Activated T-cell treated with anti-CD3 and anti-CD28 coated beads, Interleukin-2, amount 50 U/mL, for 48 hours (primary cell): ENCODE data around the gene DET1.
"Not testable (repeated sequence)": the region's sequence is repeated elsewhere in the genome, so short reads cannot be mapped to it uniquely, and the experiment has no call there.

Experiments used
- DNase-seq, 2 experiments: peaks; one replicate each; pipeline ENCODE4 v3.0.0-alpha.2; 2020

The DET1 gene

GRCh38 chr15:88539441-88539840 lies 7.0 kb downstream of the DET1 start:
- DNase-seq: no peak

- no peak for DNase-seq
These were observed 7.5 kb downstream of the DET1 start for GRCh38 chr15:88538972-88539371.

- DNase-seq: no peak
These were observed 8.7 kb downstream of the DET1 start for GRCh38 chr15:88537591-88538317.

DNA sequence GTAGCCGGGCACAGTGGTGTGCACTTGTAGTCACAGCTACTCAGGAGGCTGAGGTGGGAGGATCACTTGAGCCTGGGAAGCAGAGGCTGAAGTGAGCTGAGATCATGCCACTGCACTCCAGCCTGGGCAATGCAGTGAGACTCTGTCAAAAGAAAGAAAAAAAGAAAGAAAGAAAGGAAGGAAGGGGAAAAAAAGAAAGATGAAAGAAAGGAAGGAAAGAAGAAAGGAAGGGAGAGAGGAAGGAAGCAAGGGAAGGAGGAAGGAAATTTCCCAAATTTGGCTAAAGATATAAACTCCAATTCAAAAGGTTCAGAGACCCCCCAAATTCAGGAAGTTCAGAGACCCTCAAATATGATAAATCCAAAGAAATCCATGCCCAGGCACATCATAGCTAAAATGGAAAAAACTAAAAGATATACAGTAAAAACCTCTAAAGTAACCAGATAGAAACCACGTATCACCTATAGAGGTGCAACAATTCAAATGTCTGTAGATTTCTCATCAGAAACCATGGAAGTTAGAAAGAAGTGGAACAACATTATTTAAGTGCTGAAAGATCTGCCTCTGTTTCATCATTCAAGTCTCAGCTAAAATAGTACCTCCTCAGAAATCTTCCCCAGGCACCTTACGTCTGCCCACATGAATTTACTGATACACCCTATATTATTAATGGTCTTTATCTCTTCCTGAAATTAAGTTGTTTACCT lies 10.7 kb downstream of the DET1 start:
- no peak for DNase-seq

DNA sequence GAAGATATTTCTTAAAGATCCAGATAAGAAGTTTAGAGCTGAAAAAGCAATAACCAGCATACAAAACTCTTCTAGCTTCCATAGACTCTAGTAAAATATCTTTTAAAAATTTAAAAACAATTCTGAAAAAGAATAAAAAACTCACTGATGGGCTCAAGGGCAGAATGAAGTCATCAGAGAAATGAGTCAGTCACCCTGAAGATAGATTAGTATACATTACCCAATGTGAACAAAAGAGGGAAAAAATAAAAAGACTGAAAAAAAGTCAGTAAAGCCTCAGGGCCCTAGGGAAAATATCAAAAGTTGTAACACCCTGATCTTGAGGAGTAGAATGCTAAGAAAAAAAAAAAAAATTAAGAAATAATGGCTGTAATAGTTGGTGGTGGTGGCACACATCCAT lies 11.4 kb downstream of the DET1 start:
- no peak for DNase-seq

DNA sequence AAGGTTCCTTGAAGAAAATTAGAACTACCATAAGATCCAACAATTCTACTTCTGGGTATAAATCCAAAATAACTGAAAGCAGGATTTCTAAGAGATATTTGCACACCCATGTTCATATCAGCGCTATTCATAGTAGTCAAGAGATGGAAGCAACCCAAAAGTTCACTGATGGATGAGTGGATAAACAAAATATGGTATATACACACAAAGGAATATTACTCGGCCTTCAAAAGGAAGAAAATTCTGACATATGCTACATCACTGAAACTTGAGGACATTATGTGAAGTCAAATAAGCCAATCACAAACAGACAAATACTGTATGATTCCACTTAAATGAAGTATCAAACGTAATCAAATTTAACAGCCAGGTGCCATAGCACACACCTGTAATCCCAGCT lies 13.1 kb downstream of the DET1 start:
- no peak for DNase-seq

GRCh38 chr15:88529021-88529630 lies 17.4 kb downstream of the DET1 start:
- no peak for DNase-seq

DNA sequence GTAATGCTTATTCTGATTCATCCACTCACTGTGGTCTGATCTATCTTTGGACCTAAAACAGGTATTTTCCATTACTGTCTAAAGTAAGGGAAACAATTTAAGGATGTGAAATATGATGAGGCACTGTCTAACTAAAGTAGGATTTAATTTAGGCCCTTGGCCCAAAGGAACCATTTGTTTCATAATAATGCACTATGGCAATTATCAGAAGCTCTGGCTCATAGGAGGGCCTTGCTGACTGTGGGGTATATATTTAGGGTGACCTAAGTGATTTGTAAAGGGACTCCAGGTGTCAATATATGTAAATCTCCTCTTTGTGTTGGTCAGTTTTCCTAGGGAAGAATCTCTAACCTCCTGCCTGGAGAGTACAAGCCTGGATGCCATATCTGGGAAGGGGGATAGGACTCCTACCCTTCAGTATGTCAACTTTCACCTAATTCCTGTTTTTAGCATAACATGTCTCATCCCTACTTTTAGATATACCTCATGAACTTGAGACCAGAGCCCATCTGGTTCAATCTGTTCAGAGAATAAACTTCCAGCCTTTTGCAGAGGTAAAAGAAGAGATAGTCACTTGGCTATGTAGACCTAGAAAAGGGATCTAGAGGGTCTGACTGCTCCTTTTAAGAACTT lies 20.1 kb downstream of the DET1 start:
- no peak for DNase-seq

DNA sequence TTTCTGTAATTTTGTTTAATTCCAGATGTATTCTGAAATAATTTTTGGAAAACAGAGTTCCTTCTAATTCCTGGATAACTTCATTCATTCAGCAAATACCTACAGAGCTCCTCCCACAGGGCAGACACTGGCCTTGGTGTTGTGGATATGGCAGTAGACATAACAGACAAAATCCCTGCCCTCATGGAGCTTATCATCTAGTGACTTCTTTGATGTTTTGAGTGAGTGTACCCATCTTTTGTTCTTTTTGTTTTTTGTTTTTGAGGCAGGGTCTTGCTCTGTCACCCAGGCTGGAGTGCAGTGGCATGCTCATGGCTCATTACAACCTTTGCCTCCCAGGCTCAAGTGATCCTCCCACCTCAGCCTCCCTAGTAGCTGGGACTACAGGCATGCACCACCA lies 21.1 kb downstream of the DET1 start:
- no peak for DNase-seq

DNA sequence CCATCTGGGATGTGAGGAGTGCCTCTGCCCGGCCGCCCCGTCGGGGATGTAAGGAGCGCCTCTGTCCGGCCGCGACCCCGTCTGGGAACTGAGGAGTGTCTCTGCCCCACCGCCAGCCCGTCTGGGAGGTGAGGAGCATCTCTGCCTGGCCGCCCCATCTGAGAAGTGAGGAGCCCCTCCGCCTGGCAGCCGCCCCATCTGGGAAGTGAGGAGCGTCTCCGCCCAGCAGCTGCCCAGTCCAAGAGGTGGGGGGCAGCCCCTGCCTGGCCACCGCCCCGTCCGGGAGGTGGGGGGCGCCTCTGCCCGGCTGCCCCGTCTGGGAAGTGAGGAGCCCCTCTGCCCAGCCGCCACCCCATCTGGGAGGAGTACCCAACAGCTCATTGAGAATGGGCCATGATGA lies 22.4 kb downstream of the DET1 start:
- DNase-seq: not testable (repeated sequence)

DNA sequence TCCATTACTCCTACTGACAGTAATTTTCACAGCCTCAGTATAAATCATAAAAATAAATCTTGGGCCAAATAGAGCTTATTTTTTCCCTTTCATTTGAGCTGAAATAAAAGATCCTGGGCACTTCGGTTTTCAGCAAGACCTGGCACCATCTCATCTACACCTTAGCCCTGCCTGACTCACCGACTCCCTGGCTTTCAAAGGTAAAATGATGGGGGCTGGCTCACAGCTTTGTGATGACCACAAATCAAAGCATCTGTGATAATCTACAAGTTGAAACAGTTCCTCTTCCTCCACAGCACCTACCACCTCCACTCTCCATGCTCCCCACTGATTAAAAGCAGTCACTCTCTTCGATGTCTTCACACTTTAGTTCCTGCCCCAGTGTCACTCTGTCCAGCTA lies 27.6 kb downstream of the DET1 start:
- no peak for DNase-seq

- DNase-seq: no peak
These were observed 33.3 kb downstream of the DET1 start for GRCh38 chr15:88513195-88513594.

GRCh38 chr15:88512601-88513000 lies 33.9 kb downstream of the DET1 start:
- DNase-seq: no peak

DNA sequence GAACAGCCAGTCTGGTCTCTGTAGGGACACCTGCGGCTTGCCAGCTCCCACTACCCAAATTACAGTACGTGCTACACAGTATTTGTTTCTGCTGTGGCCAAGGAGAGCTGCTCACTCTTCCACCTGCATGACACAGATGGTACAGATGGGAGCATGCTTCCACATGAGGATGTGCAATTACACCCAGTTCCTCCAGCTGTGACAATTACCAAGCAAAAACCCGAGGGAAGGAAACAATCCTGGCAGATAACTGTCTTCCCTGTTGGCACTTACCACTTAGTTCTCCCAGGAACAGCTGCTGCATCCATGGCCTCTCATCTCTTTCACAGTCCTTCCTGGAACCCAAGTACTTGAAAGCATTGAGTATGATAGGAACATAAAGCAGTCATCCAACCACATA lies 34.4 kb downstream of the DET1 start:
- DNase-seq: no peak

DNA sequence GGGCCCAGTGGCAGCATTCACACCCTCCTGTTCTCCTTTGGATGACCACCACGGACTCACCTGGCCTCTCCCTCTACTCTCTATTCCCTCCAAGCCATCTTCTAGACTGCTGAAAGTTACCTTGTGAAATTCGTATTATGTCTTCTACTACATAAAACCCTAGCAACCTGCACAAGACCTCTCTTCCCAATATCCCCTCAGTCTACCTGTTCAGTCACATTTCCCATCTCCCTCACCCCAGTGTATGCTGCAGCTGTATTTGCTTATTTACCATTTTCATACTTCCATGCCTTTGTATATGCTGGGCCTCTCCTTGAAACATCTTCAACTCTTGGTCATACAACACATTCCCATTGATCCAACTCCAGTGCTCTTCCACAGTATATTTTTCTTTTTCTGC lies 35.3 kb downstream of the DET1 start:
- no peak for DNase-seq

DNA sequence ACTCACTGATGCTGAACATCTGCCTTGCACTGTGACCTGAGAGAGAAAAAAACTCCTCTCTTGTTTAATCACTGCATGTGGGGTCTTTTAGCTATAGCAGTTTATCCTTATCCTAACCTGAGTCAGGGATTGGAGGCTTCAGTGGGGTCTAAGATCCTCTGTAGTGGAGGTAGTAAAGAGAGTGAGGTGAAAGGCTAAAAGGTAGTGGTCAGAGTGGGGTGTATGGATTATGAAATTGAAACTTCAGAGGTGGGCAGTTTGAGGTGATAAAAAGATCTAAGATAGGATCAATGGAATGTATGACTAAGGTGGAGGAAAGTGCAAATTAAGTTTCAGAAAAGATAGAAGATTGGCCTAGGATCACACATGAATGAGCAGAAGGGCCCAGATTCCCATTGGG lies 36.5 kb downstream of the DET1 start:
- DNase-seq: no peak

DNA sequence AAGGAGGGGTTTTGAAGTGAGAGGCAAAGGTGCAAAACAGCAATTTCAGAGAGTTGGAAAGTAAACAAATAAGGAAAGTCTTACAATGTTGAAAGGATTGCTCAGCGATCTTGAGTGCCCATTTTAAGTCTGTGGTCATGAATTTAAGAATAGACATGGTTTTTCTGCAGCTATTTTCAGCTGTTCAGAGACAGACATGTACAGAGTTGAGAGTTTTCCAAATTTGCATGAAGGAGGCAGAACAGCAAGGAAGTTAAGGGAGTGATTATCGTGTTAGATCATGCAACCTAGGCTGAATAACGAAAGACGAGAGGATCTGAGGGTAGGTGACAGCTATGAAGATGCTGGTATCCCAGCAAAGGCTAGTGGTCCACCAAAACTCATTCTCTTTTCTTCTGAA lies 37.2 kb downstream of the DET1 start:
- DNase-seq: no peak

DNA sequence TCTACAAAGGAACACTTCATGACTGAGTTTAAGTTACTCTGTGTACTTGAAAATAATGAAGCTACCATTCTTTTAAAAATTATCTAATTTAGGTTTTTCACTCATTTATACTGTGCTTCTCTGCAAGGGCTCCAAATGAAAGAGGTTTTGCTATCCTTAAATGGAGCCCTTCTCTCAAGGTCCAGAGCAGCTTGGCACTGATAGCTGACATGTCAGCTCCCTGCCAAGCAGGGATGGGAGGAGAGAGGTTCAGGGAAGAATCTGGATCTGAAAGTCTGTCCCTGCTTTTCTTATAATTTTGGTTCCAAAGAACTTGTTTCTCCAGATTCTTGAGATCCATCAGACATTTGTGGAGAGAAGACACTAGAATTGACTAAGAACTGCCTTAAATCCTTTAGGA lies 39.9 kb downstream of the DET1 start:
- no peak for DNase-seq

DNA sequence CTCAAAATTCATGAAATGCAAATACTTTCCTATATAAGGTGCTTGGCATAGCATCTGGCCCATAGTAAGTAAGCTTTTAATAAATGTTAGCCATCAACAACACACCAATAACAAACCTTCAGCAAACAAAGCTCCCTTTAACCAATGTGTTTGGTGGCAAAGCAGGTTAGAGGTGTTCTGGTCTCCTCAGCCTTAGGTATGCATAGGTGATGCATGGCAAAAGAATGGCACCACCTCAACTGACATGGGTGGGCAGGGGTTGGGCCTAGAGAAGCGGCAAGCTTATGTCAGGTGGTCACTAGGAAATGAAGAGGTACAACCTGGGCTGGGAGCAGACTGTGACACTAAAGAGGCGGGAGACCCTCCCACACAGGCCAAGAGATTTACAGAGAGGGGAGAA lies 40.8 kb downstream of the DET1 start:
- DNase-seq: no peak

DNA sequence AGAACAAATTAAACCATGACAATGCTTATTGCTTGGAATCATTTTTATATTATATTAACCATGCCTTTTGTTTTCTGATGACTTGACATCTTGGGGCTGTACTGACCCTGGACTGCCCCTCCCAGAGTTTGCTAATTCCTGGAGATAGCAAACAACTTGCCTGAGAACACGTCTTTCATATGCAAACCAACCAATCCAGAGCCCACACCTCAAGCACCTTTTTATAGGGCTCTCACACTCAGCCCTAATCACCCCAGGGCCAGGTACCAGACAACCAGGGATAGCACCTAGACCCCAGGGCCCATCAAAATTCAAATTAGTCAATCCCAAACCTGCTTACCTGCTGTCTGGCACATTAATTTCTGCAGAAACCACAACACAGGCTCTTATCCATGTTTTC lies 42.0 kb downstream of the DET1 start:
- DNase-seq: no peak

GRCh38 chr15:88498996-88499395 lies 47.5 kb downstream of the DET1 start:
- DNase-seq: no peak

DNA sequence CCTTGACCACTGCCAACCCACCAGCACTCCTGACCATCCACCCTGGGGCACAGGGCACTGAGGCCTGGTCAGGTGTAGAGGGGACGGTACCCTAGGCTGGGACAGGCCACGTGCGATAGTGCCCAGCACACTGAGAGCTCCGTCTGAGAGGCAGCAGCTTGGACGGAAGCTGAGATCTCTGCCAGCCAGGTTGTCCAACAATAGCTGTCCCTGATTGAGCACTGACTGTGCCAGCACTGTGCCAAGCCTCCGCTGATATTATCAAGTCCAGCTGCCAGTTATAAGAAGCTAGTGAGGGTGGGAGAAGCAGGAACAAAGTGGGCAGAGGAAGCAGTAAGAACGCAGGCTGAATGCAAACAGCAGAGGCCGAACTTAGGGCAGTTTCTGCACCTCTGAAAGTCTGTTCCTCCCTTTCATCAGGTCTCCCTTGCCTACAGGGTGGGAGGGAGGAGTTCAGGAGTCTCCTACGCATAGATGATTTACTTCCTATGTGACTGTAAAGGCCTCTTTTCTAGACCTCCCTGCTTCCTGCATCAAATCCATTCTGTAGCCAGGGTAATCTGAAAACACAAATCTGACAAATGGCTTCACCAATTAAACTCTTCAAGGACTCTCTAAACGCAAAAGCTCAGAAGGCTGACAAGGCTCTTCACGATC lies 49.2 kb downstream of the DET1 start:
- no peak for DNase-seq

DNA sequence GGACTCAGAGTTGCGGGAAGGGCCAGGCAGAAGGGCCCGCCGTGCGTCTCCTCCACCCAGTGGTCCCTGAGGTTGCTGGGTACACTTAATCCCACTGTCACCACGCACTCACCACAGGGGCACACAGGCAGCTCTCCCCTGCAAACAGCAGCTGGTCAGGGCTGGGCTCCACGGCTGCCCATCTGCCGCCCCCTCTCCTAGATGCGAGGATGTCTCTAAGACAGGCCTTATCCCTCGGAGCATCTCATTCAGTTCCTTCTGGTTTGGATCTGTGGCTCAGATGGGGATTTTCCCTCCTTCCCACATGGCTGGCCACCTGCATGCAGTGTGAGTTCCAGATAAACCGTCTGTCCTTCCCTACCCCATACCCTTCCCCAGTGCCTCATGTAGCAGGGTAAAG lies 52.6 kb downstream of the DET1 start:
- no peak for DNase-seq
